Activated CD8-positive, alpha-beta T cell treated with anti-CD3 and anti-CD28 coated beads for 36 hours (primary cell): ENCODE measurements around the gene AGPAT3. TPM values are rescaled to one million over a fixed set of nuclear protein-coding genes. Genes with fewer than 3 reads are reported as not detected.

Experiments used
- ATAC-seq: fragments of 200-7000 bp; cut with Tn5 transposase; one replicate; pipeline ENCODE4 v1.10.0; 2021; ENCODE audit warnings: mild to moderate bottlenecking, moderate library complexity
- CTCF ChIA-PET: fragments of 350-600 bp; sonication (Branson Sonifier 250); formaldehyde crosslinking; loops from one replicate; lab custom pipeline; 2021; ENCODE audit warnings: antibody characterized with exemption; lab: Charles Lee
- POLR2A ChIA-PET: fragments of 350-600 bp; sonication (Branson Sonifier 250); formaldehyde crosslinking; loops from one replicate; lab custom pipeline; 2021; ENCODE audit warnings: antibody characterized with exemption; lab: Charles Lee
- DNase-seq: peaks from one replicate; pipeline ENCODE4 v3.0.0-alpha.2; 2020
- H3K27ac Mint-ChIP-seq: one replicate; pipeline ENCODE4 v1.8.0; 2021; ENCODE audit warnings: mild to moderate bottlenecking, mixed read lengths
- H3K27me3 Mint-ChIP-seq: one replicate; pipeline ENCODE4 v1.8.0; 2021; ENCODE audit warnings: mixed read lengths
- H3K36me3 Mint-ChIP-seq: one replicate; pipeline ENCODE4 v1.8.0; 2021; ENCODE audit warnings: low read depth, mixed read lengths
- H3K4me1 Mint-ChIP-seq: one replicate; pipeline ENCODE4 v1.8.0; 2021; ENCODE audit warnings: low read depth, mixed read lengths
- H3K4me3 Mint-ChIP-seq: one replicate; pipeline ENCODE4 v1.8.0; 2021; ENCODE audit warnings: mild to moderate bottlenecking, moderate library complexity, mixed read lengths
- H3K9me3 Mint-ChIP-seq: one replicate; pipeline ENCODE4 v1.8.0; 2021; ENCODE audit warnings: mixed read lengths
- intact Hi-C: fragments of 100-400 bp; cut with micrococcal nuclease; formaldehyde crosslinking; loops from one replicate; pipeline ENCODE4 v1.10.0; 2022
- total RNA-seq, 2 experiments: library from RNA; stranded (reverse); gene quantifications; one replicate each; pipeline ENCODE4 v1.2.3, GENCODE V29; 2021
- TF ChIP-seq, protein P1 (sequence below): fragments of 200-600 bp; IDR thresholded peaks from one replicate; pipeline ENCODE4 v1.8.0; 2022; ENCODE audit warnings: antibody characterized with exemption, mild to moderate bottlenecking

Gene AGPAT3
- total RNA-seq, 2 experiments from 2014 or later: 59.3 to 62.2 TPM

DNA sequence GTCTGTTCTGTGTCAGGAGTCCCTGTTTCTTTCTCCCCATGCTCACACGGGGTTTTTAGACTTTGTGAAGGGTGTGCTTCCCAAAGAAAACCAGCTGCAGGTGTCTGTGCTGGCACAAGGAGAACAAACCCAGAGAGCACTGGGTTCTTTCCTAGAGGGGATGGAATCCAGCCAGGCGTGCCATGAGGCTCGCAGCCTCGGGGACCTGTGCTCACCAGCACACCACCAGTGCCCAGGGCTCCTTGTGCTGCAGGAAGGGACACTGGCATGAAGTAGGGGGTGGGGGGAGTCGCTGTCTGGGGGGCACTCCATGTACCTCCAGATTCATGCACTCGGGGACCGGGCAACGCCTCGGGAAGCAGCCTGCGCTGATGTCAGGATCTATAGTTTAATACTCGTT, 57.9 kb downstream of the AGPAT3 start:
- Mint-ChIP-seq H3K4me3 (no peak overlapping the region), H3K9me3 (peaks cover 2% of the 10 kb centered on the region), H3K27me3 (peaks cover 2% of the 10 kb centered on the region), H3K27ac (peak overlapping the region; percentile 95), H3K36me3 (peaks cover 17% of the 10 kb centered on the region), H3K4me1 (peaks cover 50% of the 10 kb centered on the region)
- CTCF ChIA-PET: interaction anchor here (3.3 kb wide), 1 partner anchor 16 kb away, joined by 18 read pairs; no protein-coding TSS in a partner anchor
- ATAC-seq (no peak), DNase-seq (no peak)
- TF ChIP-seq, protein P1, sequence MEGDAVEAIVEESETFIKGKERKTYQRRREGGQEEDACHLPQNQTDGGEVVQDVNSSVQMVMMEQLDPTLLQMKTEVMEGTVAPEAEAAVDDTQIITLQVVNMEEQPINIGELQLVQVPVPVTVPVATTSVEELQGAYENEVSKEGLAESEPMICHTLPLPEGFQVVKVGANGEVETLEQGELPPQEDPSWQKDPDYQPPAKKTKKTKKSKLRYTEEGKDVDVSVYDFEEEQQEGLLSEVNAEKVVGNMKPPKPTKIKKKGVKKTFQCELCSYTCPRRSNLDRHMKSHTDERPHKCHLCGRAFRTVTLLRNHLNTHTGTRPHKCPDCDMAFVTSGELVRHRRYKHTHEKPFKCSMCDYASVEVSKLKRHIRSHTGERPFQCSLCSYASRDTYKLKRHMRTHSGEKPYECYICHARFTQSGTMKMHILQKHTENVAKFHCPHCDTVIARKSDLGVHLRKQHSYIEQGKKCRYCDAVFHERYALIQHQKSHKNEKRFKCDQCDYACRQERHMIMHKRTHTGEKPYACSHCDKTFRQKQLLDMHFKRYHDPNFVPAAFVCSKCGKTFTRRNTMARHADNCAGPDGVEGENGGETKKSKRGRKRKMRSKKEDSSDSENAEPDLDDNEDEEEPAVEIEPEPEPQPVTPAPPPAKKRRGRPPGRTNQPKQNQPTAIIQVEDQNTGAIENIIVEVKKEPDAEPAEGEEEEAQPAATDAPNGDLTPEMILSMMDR: no peak
- intact Hi-C loops: no loop called here
- POLR2A ChIA-PET: interaction anchor here (0.8 to 1.0 kb wide), 2 partner anchors 19 to 43 kb away, joined by 3 read pairs; no protein-coding TSS in a partner anchor

DNA sequence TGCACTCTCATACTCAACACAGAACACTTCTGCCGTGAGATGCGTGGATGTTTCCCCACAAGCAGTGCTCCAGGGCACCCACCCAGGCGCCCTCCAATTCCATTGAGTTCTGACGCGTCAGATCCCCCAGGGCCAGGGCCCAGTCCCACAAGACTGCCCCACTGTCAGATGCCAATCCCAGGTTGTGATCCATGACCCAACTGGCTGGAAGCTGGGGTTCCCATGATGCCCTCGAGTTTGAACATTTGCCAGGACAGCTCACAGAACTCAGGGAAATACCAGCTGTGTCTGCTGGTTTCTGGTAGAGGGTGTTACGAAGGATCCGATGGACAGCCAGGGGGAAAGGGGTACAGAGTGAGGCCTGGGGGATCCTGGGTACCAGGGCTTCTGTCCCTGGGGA, 58.4 kb downstream of the AGPAT3 start:
- Mint-ChIP-seq H3K27ac (peak overlapping the region; percentile 95), H3K4me1 (peaks cover 47% of the 10 kb centered on the region), H3K27me3 (no peaks in the 10 kb centered on the region), H3K4me3 (no peak overlapping the region), H3K9me3 (no peaks in the 10 kb centered on the region), H3K36me3 (peaks cover 14% of the 10 kb centered on the region)
- intact Hi-C loops: no loop called here
- TF ChIP-seq, protein P1: no peak
- ChIA-PET CTCF (interaction anchor here (1.5 kb wide), 1 partner anchor 15 kb away, joined by 8 read pairs; no protein-coding TSS in a partner anchor), POLR2A (interaction anchor here (0.8 kb wide), 1 partner anchor 43 kb away, joined by 3 read pairs; no protein-coding TSS in a partner anchor)
- no peak for ATAC-seq
- DNase-seq: no peak

DNA sequence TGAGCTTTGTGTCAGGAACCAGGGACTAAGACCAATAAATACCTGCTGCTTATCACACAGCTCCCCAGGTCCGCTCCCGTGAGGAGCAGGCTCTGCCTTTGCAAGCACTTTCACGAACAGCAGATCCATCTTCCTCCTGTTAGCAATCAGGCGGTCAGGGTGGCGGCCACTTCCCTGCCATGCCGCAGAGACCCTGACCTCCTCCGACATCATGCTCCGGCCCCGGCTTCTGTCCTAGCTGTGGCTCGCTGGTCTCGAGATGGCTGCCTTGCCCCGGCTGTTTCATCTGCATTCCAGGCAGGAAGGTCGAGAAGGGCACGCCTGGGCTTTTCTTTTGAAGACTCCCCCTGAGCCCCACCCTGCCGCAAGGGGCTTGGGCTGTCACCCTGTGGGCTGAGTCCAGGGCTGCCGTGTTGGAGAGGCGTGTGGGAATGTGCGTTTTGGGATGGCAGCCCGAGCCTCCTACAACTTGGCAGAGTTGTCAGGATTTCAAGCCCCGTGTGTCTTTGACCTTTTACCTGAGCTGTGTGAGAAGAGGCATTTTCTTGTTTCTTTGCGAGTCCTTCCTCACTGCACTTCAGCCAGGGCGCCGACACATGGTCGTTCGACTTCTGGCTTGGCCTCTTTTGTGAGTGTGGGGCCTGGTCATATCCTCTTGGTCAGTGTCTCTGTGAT, 59.5 kb downstream of the AGPAT3 start:
- Mint-ChIP-seq H3K27ac (no peak overlapping the region), H3K4me3 (no peak overlapping the region), H3K9me3 (no peaks in the 10 kb centered on the region), H3K27me3 (no peaks in the 10 kb centered on the region), H3K4me1 (peaks cover 39% of the 10 kb centered on the region), H3K36me3 (peaks cover 14% of the 10 kb centered on the region)
- intact Hi-C loops: no loop called here
- CTCF ChIA-PET: interaction anchor here (1.5 kb wide), 1 partner anchor 14 kb away, joined by 8 read pairs; no protein-coding TSS in a partner anchor
- POLR2A ChIA-PET: interaction anchor here (1.0 kb wide), 1 partner anchor 14 kb away, joined by 7 read pairs; no protein-coding TSS in a partner anchor
- DNase-seq: no peak
- TF ChIP-seq, protein P1: no peak
- no peak for ATAC-seq

DNA sequence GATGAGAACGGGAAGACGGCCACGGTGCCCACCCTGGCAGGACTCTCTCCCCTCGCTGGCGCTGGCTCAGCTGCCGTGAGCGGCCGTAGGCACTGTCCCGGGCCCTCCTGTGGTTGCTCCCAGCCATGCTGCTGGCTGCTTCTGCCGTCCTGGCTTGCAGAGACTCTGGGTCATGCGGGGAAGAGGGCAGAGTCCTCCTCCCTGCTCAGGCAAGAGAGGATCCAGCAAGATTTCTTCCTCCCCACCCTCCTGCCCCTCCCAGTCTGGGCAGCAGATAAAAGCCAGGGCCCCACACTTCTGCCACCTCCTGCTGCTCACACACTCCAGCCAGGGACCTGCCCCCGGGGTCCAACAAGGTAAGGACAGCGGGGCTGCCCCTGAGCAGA, 60.1 kb downstream of the AGPAT3 start:
- TF ChIP-seq, protein P1: no peak
- Mint-ChIP-seq H3K27ac (peak overlapping the region; percentile 63), H3K36me3 (peaks cover 14% of the 10 kb centered on the region), H3K4me3 (no peak overlapping the region), H3K9me3 (no peaks in the 10 kb centered on the region), H3K4me1 (peaks cover 37% of the 10 kb centered on the region), H3K27me3 (no peaks in the 10 kb centered on the region)
- DNase-seq (no peak), ATAC-seq (no peak)
- POLR2A ChIA-PET: interaction anchor here (1.2 kb wide), 1 partner anchor 12 kb away, joined by 4 read pairs; no protein-coding TSS in a partner anchor
- intact Hi-C loops: no loop called here
- CTCF ChIA-PET: no interaction called here

DNA sequence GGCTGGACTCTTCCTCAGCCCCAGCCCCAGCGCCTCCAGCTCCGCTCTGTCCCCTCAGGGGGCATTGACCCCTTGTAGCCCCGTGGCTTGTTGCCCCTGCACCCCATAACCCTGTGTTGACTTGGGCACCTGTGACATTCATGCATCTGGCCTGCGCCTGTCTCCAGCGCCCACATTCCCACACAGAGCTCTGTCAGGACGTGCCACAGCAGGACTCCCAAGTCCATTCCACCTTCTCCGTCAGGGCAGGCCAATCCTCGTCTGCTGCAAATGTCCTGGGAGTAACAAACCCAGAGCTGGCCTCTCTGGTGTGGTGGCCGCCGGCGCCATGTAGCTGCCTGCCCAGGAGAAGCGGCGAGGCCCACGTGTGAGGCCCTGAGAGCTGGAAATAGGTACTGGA, 60.6 kb downstream of the AGPAT3 start:
- DNase-seq: no peak
- TF ChIP-seq, protein P1: no peak
- Mint-ChIP-seq H3K4me1 (peaks cover 34% of the 10 kb centered on the region), H3K27ac (peak overlapping the region; percentile 63), H3K27me3 (no peaks in the 10 kb centered on the region), H3K9me3 (no peaks in the 10 kb centered on the region), H3K4me3 (no peak overlapping the region), H3K36me3 (peaks cover 14% of the 10 kb centered on the region)
- no peak for ATAC-seq
- ChIA-PET CTCF (interaction anchor here (5.1 kb wide), 1 partner anchor 12 kb away, joined by 32 read pairs; no protein-coding TSS in a partner anchor), POLR2A (interaction anchor here (0.7 to 1.2 kb wide), 2 partner anchors 11 to 116 kb away, joined by 4 to 5 read pairs; no protein-coding TSS in a partner anchor)
- intact Hi-C loops: no loop called here
